Tibial artery (tissue), 4 donors: Measurements from ENCODE around the gene FPR1.
A peak's percentile ranks its signal among the peaks of the same experiment; 100 is the strongest.

Source experiments
- DNase-seq, 2 donors: peaks; one replicate each; pipeline ENCODE4 v3.0.0-alpha.2; 2019
- H3K27ac ChIP-seq, 2 donors: fragments of 200-600 bp; sonication (generic) in 1 of 2; 1 replicate in 1 of 2; 2 replicates in 1 of 2; pipeline ENCODE4 v1.5.1; 2018 to 2019; ENCODE audit warnings: mild to moderate bottlenecking in 1 of 2
- H3K27me3 ChIP-seq, 2 donors: fragments of 200-600 bp; sonication (generic) in 1 of 2; one replicate each; pipeline versions ENCODE4 v1.5.1 to v1.6.0; 2016 to 2019
- H3K36me3 ChIP-seq, 3 donors: fragments of 200-600 bp; sonication (generic) in 2 of 3; one replicate each; pipeline ENCODE4 v1.5.1; 2016 to 2019; ENCODE audit warnings: mild to moderate bottlenecking in 2 of 3
- H3K4me1 ChIP-seq, 4 donors: fragments of 200-600 bp; sonication (generic) in 2 of 4; 1 replicate in 3 of 4; 2 replicates in 1 of 4; pipeline ENCODE4 v1.5.1; 2016 to 2019
- H3K4me3 ChIP-seq, 2 donors: fragments of 200-600 bp; sonication (generic) in 1 of 2; 1 replicate in 1 of 2; 2 replicates in 1 of 2; pipeline ENCODE4 v1.5.1; 2018 to 2019; ENCODE audit warnings: mild to moderate bottlenecking in 2 of 2
- H3K9me3 ChIP-seq, 3 donors: fragments of 200-600 bp; sonication (generic) in 1 of 3; one replicate each; pipeline ENCODE4 v1.5.1; 2016 to 2019
- intact Hi-C: fragments of 100-400 bp; cut with DNase I; formaldehyde crosslinking; loops from one replicate; pipeline ENCODE4 v1.15.0; 2023; ENCODE audit warnings: low total_unique reads
- TF ChIP-seq, protein P1 (sequence below), 2 experiments: fragments of 200-600 bp in 1 of 2; fragments of 450-650 bp in 1 of 2; IDR thresholded peaks; one replicate each; pipeline ENCODE4 v1.5.1; 2017 to 2019; ENCODE audit warnings: antibody characterized with exemption in 2 of 2, mild to moderate bottlenecking in 1 of 2, moderate library complexity in 1 of 2

The FPR1 gene

DNA sequence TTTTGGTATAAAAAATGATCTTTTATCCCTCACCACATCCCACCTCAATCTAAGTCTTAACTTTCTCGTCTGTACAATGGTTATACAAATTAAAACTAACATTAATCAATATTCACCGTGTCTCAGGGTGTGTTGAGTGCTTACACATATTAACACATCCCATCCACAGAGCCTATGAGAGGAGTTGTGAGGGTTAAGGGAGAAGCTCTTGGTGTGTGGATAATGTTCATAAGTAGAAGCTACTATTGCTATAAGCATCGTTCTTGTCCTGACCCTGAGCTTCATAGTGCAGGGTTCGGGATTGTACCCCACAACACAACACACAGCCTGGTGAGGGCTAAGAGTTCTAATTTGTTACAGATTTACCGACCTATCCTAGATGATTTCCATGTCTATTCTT lies 45.8 kb upstream of the FPR1 start:
- no peak overlapping the region for H3K4me3 ChIP-seq

DNA sequence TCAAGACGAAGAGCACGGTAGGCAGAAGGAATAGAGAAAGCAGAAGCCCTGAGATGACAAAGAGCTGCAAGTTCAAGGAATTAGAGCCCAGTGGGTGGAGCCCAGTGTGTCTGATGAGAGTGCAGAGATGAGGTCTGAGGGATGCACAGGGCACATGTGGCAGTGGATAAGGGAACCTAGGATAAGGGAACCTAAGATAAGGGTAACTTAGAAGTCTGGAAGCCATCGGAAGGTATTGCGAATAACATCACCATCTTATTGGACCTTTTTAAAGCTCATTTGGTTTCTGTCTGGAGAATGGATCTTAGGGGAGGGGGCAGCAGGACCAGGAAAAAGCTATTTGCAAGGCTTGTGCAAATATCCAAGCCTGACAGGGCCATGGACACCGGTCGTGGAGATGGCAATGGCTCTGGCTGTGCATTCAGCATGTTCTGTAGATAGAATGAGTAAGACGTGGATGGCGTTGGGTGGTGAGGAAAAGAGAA lies 44.6 kb upstream of the FPR1 start:
- intact Hi-C loops, result no loop called here
- Histone ChIP-seq H3K4me3 (peak overlapping the region in 1 of 2 donors; percentile 25), H3K27me3 (no peaks in the 10 kb centered on the region), H3K4me1 (peaks cover 0 to 20% (median 9%) of the 10 kb centered on the region in 4 donors), H3K36me3 (no peaks in the 10 kb centered on the region), H3K9me3 (no peaks in the 10 kb centered on the region), H3K27ac (no peak overlapping the region)
- DNase-seq, result peak in 1 of 2 donors; percentile 58
- TF ChIP-seq, protein P1, sequence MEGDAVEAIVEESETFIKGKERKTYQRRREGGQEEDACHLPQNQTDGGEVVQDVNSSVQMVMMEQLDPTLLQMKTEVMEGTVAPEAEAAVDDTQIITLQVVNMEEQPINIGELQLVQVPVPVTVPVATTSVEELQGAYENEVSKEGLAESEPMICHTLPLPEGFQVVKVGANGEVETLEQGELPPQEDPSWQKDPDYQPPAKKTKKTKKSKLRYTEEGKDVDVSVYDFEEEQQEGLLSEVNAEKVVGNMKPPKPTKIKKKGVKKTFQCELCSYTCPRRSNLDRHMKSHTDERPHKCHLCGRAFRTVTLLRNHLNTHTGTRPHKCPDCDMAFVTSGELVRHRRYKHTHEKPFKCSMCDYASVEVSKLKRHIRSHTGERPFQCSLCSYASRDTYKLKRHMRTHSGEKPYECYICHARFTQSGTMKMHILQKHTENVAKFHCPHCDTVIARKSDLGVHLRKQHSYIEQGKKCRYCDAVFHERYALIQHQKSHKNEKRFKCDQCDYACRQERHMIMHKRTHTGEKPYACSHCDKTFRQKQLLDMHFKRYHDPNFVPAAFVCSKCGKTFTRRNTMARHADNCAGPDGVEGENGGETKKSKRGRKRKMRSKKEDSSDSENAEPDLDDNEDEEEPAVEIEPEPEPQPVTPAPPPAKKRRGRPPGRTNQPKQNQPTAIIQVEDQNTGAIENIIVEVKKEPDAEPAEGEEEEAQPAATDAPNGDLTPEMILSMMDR (IDR thresholded peaks at IDR 0.05), result no peak

More for the DNA sequence above, 45.8 kb upstream of the FPR1 start:
- Histone ChIP-seq H3K36me3 (no peaks in the 10 kb centered on the region), H3K27ac (no peak overlapping the region), H3K4me1 (peaks cover 0 to 20% (median 9%) of the 10 kb centered on the region in 4 donors), H3K27me3 (no peaks in the 10 kb centered on the region), H3K9me3 (no peaks in the 10 kb centered on the region)
- intact Hi-C loops, result no loop called here
- TF ChIP-seq, protein P1 (IDR thresholded peaks at IDR 0.05), result no peak
- no peak for DNase-seq

DNA sequence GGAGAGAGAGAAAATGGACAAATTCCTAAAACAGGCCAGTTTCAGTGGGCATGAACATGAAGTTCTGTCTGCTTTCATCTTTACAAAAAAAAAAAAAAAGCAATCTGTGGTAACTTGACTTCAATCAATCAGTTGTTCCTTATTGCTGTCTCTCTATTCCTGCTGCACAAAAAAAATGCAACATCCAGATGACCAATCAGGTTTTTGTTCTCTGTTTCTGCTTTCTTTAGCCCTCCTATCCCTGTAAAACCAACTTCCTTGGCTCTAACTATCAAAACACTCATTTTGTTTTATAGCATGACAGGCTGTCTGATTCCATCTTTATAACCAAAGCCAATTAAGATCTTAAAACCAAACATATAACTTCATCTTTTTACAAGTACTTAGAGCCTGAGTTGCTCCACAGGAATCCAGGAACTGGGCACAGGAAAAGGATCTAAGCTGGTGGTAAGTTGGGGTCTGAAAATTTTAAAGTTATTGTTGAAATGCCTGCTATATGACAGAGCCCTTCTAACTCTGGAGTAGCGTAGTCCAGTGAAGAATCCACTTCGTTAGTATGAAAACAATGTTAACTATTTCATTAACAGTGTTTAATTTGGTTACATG lies 43.3 kb upstream of the FPR1 start, which contains the start of gene FPR3:
Gene FPR3 (plus strand): TSS at position 273 of the 606 bp plus-strand sequence. CDS start 28,592 bp downstream, outside the sequence.
- H3K9me3 ChIP-seq, result no peaks in the 10 kb centered on the region
- H3K36me3 ChIP-seq, result no peaks in the 10 kb centered on the region
- intact Hi-C loops, result no loop called here
- no peak within 1 kb of the TSS for H3K4me3 ChIP-seq
- peaks cover 0 to 13% (median 6%) of the 10 kb centered on the region in 4 donors for H3K4me1 ChIP-seq
- DNase-seq, result no peak
- H3K27ac ChIP-seq, result no peak within 1 kb of the TSS
- TF ChIP-seq, protein P1 (IDR thresholded peaks at IDR 0.05), result no peak
- H3K27me3 ChIP-seq, result no peaks in the 10 kb centered on the region

DNA sequence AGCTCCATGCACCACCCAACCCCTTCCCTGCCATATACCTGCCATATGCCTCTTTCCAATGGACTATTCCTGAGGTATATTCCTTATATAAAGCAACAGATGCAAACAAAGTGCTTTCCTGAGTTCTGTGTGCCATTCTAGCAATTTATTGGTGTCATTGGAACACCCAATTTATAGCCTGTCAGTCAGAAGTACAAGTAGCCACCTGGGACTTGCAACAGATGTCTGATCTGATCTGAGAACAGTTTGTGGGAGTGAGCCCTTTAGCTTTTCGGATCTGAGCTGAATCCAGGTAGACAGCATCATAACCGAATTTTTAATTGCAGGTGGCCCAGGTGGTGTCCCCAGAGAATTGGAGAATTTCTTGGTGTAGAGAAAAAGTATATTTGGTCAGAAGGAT lies 42.3 kb upstream of the FPR1 start:
- H3K27ac ChIP-seq, result no peak overlapping the region
- intact Hi-C loops, result no loop called here
- H3K9me3 ChIP-seq, result no peaks in the 10 kb centered on the region
- no peaks in the 10 kb centered on the region for H3K27me3 ChIP-seq
- H3K36me3 ChIP-seq, result no peaks in the 10 kb centered on the region
- DNase-seq, result no peak
- H3K4me1 ChIP-seq, result peaks cover 0 to 3% (median 1%) of the 10 kb centered on the region in 4 donors
- TF ChIP-seq, protein P1 (IDR thresholded peaks at IDR 0.05), result no peak
- no peak overlapping the region for H3K4me3 ChIP-seq

DNA sequence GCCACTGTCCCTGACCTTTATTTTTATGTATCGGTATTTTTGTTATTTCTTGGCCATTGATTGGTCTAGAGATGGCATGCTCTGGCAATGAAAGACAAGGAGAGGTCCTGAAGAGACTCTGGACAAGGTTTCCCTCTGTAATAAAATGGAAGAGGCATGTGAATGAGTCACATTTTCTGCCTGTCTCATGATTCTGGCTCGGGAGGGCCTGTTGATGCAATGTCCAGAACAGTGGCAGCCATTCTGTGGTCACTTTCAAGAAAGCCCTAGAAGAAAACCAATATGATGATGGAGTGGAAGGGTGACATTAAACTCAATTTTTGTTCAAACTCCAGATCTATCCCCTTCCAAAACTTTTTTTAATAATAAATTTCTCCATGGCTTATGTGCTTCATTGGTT lies 41.3 kb upstream of the FPR1 start:
- Histone ChIP-seq H3K36me3 (no peaks in the 10 kb centered on the region), H3K4me3 (no peak overlapping the region), H3K27ac (no peak overlapping the region), H3K9me3 (no peaks in the 10 kb centered on the region), H3K4me1 (no peaks in the 10 kb centered on the region), H3K27me3 (no peaks in the 10 kb centered on the region)
- intact Hi-C loops, result no loop called here
- DNase-seq, result no peak
- TF ChIP-seq, protein P1 (IDR thresholded peaks at IDR 0.05), result no peak
